H9 (cell line): ENCODE results near the gene IL11RA. TPM values are rescaled to one million over a fixed set of nuclear protein-coding genes. Genes with fewer than 3 reads are reported as not detected.

ENCODE experiments used
- DNase-seq: peaks from one replicate; pipeline ENCODE4 v3.0.0-alpha.2; 2017
- H2AFZ ChIP-seq: one replicate; pipeline ENCODE4 v1.6.1; 2013; ENCODE audit warnings: mild to moderate bottlenecking, low read length, control low read depth, moderate library complexity
- H2AK5ac ChIP-seq: 2 replicates; pipeline ENCODE4 v1.6.1; 2013; ENCODE audit warnings: low read length, control low read depth, mixed read lengths; ENCODE audit not compliant: insufficient read length
- H2BK120ac ChIP-seq: one replicate; pipeline ENCODE4 v1.6.1; 2013; ENCODE audit warnings: low read depth, mild to moderate bottlenecking, low read length, control low read depth, inconsistent platforms; ENCODE audit not compliant: poor library complexity, severe bottlenecking
- H2BK12ac ChIP-seq: 2 replicates; pipeline ENCODE4 v1.6.1; 2013; ENCODE audit warnings: low read length, control low read depth, mixed read lengths, low read depth; ENCODE audit not compliant: insufficient read length
- H2BK15ac ChIP-seq: 2 replicates; pipeline ENCODE4 v1.6.1; 2013; ENCODE audit warnings: low read depth, low read length, control low read depth
- H2BK20ac ChIP-seq: one replicate; pipeline ENCODE4 v1.6.1; 2013; ENCODE audit warnings: low read depth, mild to moderate bottlenecking, low read length, control low read depth, inconsistent platforms; ENCODE audit not compliant: poor library complexity, severe bottlenecking
- H2BK5ac ChIP-seq: 2 replicates; pipeline ENCODE4 v1.6.1; 2013; ENCODE audit warnings: low read length, control low read depth, mixed read lengths; ENCODE audit not compliant: insufficient read length
- H3K14ac ChIP-seq: 2 replicates; pipeline ENCODE4 v1.6.1; 2013; ENCODE audit warnings: low read length, control low read depth; ENCODE audit not compliant: insufficient read depth
- H3K18ac ChIP-seq: 2 replicates; pipeline ENCODE4 v1.6.1; 2013; ENCODE audit warnings: low read depth, mild to moderate bottlenecking, mixed read lengths, low read length, control low read depth; ENCODE audit not compliant: insufficient read length
- H3K23ac ChIP-seq: 2 replicates; pipeline ENCODE4 v1.6.1; 2013; ENCODE audit warnings: low read length, control low read depth, mixed read lengths, low read depth; ENCODE audit not compliant: insufficient read length
- H3K23me2 ChIP-seq: 2 replicates; pipeline ENCODE4 v1.6.1; 2013; ENCODE audit warnings: low read depth, mild to moderate bottlenecking, mixed read lengths, low read length, control low read depth; ENCODE audit not compliant: insufficient read length, poor library complexity, severe bottlenecking
- H3K27ac ChIP-seq: 2 replicates; pipeline ENCODE4 v1.5.1; 2013; ENCODE audit warnings: low read length, control low read depth, mixed read lengths, low read depth; ENCODE audit not compliant: insufficient read length
- H3K27me3 ChIP-seq: 2 replicates; pipeline ENCODE4 v1.6.1; 2013; ENCODE audit warnings: low read length, control low read depth, inconsistent platforms; ENCODE audit not compliant: insufficient read depth
- H3K4ac ChIP-seq: 2 replicates; pipeline ENCODE4 v1.6.1; 2013; ENCODE audit warnings: low read depth, mild to moderate bottlenecking, control low read depth, inconsistent platforms, low read length, moderate library complexity
- H3K4me1 ChIP-seq: 2 replicates; pipeline ENCODE4 v1.6.1; 2013; ENCODE audit warnings: low read length, control low read depth, inconsistent platforms; ENCODE audit not compliant: insufficient read depth
- H3K4me2 ChIP-seq: 2 replicates; pipeline ENCODE4 v1.6.1; 2013; ENCODE audit warnings: low read length, control low read depth, mixed read lengths; ENCODE audit not compliant: insufficient read length, insufficient read depth
- H3K56ac ChIP-seq: 2 replicates; pipeline ENCODE4 v1.6.1; 2013; ENCODE audit warnings: low read depth, mild to moderate bottlenecking, mixed read lengths, low read length, control low read depth; ENCODE audit not compliant: insufficient read length
- H3K79me1 ChIP-seq: 2 replicates; pipeline ENCODE4 v1.6.1; 2013; ENCODE audit warnings: low read depth, mild to moderate bottlenecking, moderate library complexity, low read length, control low read depth, inconsistent platforms; ENCODE audit not compliant: insufficient read depth, poor library complexity, severe bottlenecking
- H3K79me2 ChIP-seq: 2 replicates; pipeline ENCODE4 v1.6.1; 2013; ENCODE audit warnings: low read length, control low read depth, inconsistent platforms; ENCODE audit not compliant: insufficient read depth
- H3K9ac ChIP-seq: 2 replicates; pipeline ENCODE4 v1.6.1; 2013; ENCODE audit warnings: low read length, control low read depth, mixed read lengths; ENCODE audit not compliant: insufficient read length; ENCODE audit errors: extremely low read depth
- H3K9me3 ChIP-seq: one replicate; pipeline ENCODE4 v1.6.1; 2013; ENCODE audit warnings: low read depth, low read length, inconsistent platforms; ENCODE audit not compliant: control insufficient read depth
- H3T11ph ChIP-seq: one replicate; pipeline ENCODE4 v1.6.1; 2013; ENCODE audit warnings: mild to moderate bottlenecking, low read length, control low read depth, inconsistent platforms
- H4K20me1 ChIP-seq: one replicate; pipeline ENCODE4 v1.6.1; 2013; ENCODE audit not compliant: control insufficient read depth, insufficient read length, insufficient read depth
- H4K5ac ChIP-seq: 2 replicates; pipeline ENCODE4 v1.6.1; 2013; ENCODE audit warnings: low read depth, mild to moderate bottlenecking, mixed read lengths, low read length, control low read depth; ENCODE audit not compliant: insufficient read length
- H4K8ac ChIP-seq: replicated peaks from 2 replicates; pipeline ENCODE4 v1.6.1; 2013; ENCODE audit warnings: low read length, control low read depth, mixed read lengths, low read depth; ENCODE audit not compliant: insufficient read length
- H4K91ac ChIP-seq: 2 replicates; pipeline ENCODE4 v1.6.1; 2013; ENCODE audit warnings: low read depth, mild to moderate bottlenecking, moderate library complexity, mixed read lengths, low read length, control low read depth; ENCODE audit not compliant: insufficient read length
- H3K27ac Mint-ChIP-seq, 3 experiments: 2 replicates in 2 of 3; 3 replicates in 1 of 3; pipeline ENCODE4 v1.8.0; 2020 to 2021; ENCODE audit warnings: mixed read lengths in 3 of 3, mild to moderate bottlenecking in 1 of 3, moderate library complexity in 1 of 3
- H3K27me3 Mint-ChIP-seq: 2 replicates; pipeline ENCODE4 v1.8.0; 2021; ENCODE audit warnings: low read depth, mild to moderate bottlenecking, moderate library complexity, mixed read lengths
- H3K36me3 Mint-ChIP-seq, 3 experiments: 2 replicates in 2 of 3; 3 replicates in 1 of 3; pipeline ENCODE4 v1.8.0; 2020 to 2021; ENCODE audit warnings: low read depth in 3 of 3, mixed read lengths in 3 of 3; ENCODE audit not compliant: insufficient read depth in 1 of 3
- H3K4me1 Mint-ChIP-seq, 2 experiments: 2 replicates each; pipeline ENCODE4 v1.8.0; 2020; ENCODE audit warnings: mixed read lengths in 2 of 2
- H3K4me3 Mint-ChIP-seq, 2 experiments: 2 replicates in 1 of 2; 3 replicates in 1 of 2; pipeline ENCODE4 v1.8.0; 2020 to 2021; ENCODE audit warnings: mild to moderate bottlenecking in 2 of 2, mixed read lengths in 2 of 2, moderate library complexity in 1 of 2
- H3K9me3 Mint-ChIP-seq, 2 experiments: 2 replicates in 1 of 2; 3 replicates in 1 of 2; pipeline ENCODE4 v1.8.0; 2020; ENCODE audit warnings: mild to moderate bottlenecking in 2 of 2, mixed read lengths in 2 of 2, moderate library complexity in 1 of 2
- CTCF ChIP-seq: fragments of 200-600 bp; sonication (generic); conservative IDR thresholded peaks from 3 replicates; pipeline ENCODE4 v1.8.0; 2021; ENCODE audit warnings: antibody characterized with exemption, mild to moderate bottlenecking
- WGBS: extraction: QIAGEN DNeasy Blood & Tissue Kit; methylation state at CpG from one replicate; pipeline ENCODE4 v1.1.7; 2013; ENCODE audit warnings: missing lambda C conversion rate, low lambda C conversion rate, mixed read lengths; ENCODE audit not compliant: insufficient read length; ENCODE audit errors: extremely low coverage; 5-methylcytosine and 5-hydroxymethylcytosine counted together
- total RNA-seq: library from RNA; stranded (reverse); gene quantifications from 2 replicates; pipeline ENCODE4 v1.2.1, GENCODE V29; 2021

IL11RA gene
- total RNA-seq, 1 experiment from 2014 or later, result 8.7 TPM

GRCh38 chr9:34620061-34620994, 31.7 kb upstream of the IL11RA start, which contains the start of gene DCTN3:
DCTN3 (minus strand) TSS chr9:34620495; CDS start chr9:34620464, 31 bp downstream.
- WGBS, result no CpG with 5 or more reads among the region's 43 CpGs
- H3K14ac ChIP-seq, result no peak within 1 kb of the TSS
- no peaks in the 10 kb centered on the region for H3K79me2 ChIP-seq
- H2AFZ ChIP-seq, result no peak within 1 kb of the TSS
- H4K20me1 ChIP-seq, result no peaks in the 10 kb centered on the region
- no peak within 1 kb of the TSS for H3K4ac ChIP-seq
- H3K27me3 ChIP-seq, result peaks cover 2% of the 10 kb centered on the region; the same call in 1 of the 2 replicates
- no peak within 1 kb of the TSS for H2BK20ac ChIP-seq
- no peak within 1 kb of the TSS for H3T11ph ChIP-seq
- H2BK5ac ChIP-seq, result no peak within 1 kb of the TSS
- Mint-ChIP-seq H3K27ac (peak within 1 kb of the TSS in 1 of 3 experiments; percentile 86; a peak in 3 of 7 replicates), H3K4me1 (peaks cover 11 to 21% of the 10 kb centered on the region in 2 experiments), H3K27me3 (peaks cover 26% of the 10 kb centered on the region), H3K36me3 (0 out of 7 replicates have a peak, but pooled peaks cover 0 to 1% (median 0%) of the 10 kb centered on the region in 3 experiments), H3K9me3 (no peaks in the 10 kb centered on the region; a peak in 1 of 5 replicates), H3K4me3 (peak within 1 kb of the TSS; percentile 87 to 90)
- H2BK15ac ChIP-seq, result no peak within 1 kb of the TSS
- TF ChIP-seq CTCF, result no peak
- H3K79me1 ChIP-seq, result no peaks in the 10 kb centered on the region
- no peak within 1 kb of the TSS for H2AK5ac ChIP-seq
- no peak within 1 kb of the TSS for H4K5ac ChIP-seq
- H3K27ac ChIP-seq, result no peak within 1 kb of the TSS
- no peak within 1 kb of the TSS for H3K56ac ChIP-seq
- H3K9me3 ChIP-seq, result no peaks in the 10 kb centered on the region
- H3K4me1 ChIP-seq, result 0 out of 2 replicates have a peak, but pooled peaks cover 3% of the 10 kb centered on the region
- H3K4me2 ChIP-seq, result peak within 1 kb of the TSS; percentile 69
- H3K18ac ChIP-seq, result no peak within 1 kb of the TSS
- no peak within 1 kb of the TSS for H4K91ac ChIP-seq
- H4K8ac ChIP-seq, result no peak within 1 kb of the TSS
- no peak within 1 kb of the TSS for H3K23ac ChIP-seq
- DNase-seq, result peak; percentile 95
- no peak within 1 kb of the TSS for H2BK12ac ChIP-seq
- peaks cover 4% of the 10 kb centered on the region for H3K23me2 ChIP-seq
- no peak within 1 kb of the TSS for H2BK120ac ChIP-seq
- no peak within 1 kb of the TSS for H3K9ac ChIP-seq
